ENCODE data around the gene YJEFN3. TPM values are rescaled to one million over a fixed set of nuclear protein-coding genes. Genes with fewer than 3 reads are reported as not detected.

Gene YJEFN3
- polyA plus RNA-seq, 3 donors = 3.7 to 4.9 (median 4.5) TPM

DNA sequence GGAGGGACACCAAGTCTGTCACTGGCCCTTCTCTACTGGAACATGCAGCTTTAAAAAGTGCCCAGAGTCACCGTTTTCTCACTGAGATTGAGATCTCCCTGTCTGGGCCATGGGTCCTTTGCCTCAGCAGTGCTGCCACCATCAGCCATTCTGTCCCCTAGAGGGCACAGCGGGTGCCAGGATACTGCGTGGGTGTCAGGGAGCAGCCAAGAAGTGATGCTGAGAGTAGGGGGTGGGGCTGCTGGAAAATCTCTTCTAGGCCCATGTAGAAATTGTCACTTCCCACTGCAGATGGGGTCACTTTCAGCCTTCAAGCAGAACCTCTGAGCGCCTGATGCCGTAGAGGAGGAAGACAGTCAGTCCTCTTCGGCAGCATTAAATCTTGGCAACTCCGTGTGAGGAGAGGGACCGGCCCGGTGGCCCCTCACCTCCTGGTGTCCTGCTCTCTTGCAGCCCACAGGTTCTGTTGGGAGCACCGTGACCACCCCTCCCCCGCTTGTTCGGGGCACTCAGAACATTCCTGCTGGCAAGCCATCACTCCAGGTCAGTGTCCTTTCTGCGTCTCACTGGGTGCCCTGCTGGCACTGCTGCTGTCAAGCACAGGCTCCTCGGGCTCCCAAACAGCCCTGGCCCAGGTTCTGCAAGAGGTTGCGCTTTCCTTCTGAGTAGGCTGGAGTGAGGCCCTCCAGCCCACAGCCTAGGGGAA is 34.7 kb upstream of the YJEFN3 start:
- 82 to 88% (median 88%) methylated on average over 15 of the region's 15 CpGs for WGBS, 3 donors
- H3K27ac ChIP-seq (ENCODE audit: low read depth, low read length) = no peak overlapping the region

GRCh38 chr19:19495614-19496603 is 32.8 kb upstream of the YJEFN3 start:
- no peak overlapping the region for H3K27ac ChIP-seq (ENCODE audit: low read depth, low read length)
- WGBS, 3 donors = 92 to 94% (median 94%) methylated on average over 30 of the region's 30 CpGs

- 91 to 94% (median 93%) methylated on average over 33 of the region's 33 CpGs for WGBS, 3 donors
- no peak overlapping the region for H3K27ac ChIP-seq (ENCODE audit: low read depth, low read length)
Observed at GRCh38 chr19:19498255-19498991, 30.3 kb upstream of the YJEFN3 start.

GRCh38 chr19:19499272-19499995 is 29.3 kb upstream of the YJEFN3 start:
- H3K27ac ChIP-seq (ENCODE audit: low read depth, low read length) = no peak overlapping the region
- WGBS, 3 donors = 87 to 90% (median 87%) methylated on average over 14 to 18 of the region's 18 CpGs

GRCh38 chr19:19500975-19501644 is 27.6 kb upstream of the YJEFN3 start:
- no peak overlapping the region for H3K27ac ChIP-seq (ENCODE audit: low read depth, low read length)
- 89 to 92% (median 91%) methylated on average over 30 to 34 of the region's 34 CpGs for WGBS, 3 donors

GRCh38 chr19:19501798-19502197 is 26.9 kb upstream of the YJEFN3 start:
- 92 to 95% (median 94%) methylated on average over 26 of the region's 26 CpGs for WGBS, 3 donors
- H3K27ac ChIP-seq (ENCODE audit: low read depth, low read length) = no peak overlapping the region

GRCh38 chr19:19502281-19502680 is 26.4 kb upstream of the YJEFN3 start:
- 93 to 98% (median 96%) methylated on average over 18 to 19 of the region's 19 CpGs for WGBS, 3 donors
- no peak overlapping the region for H3K27ac ChIP-seq (ENCODE audit: low read depth, low read length)

GRCh38 chr19:19502808-19503602 is 25.7 kb upstream of the YJEFN3 start:
- WGBS, 3 donors = 89 to 91% (median 90%) methylated on average over 18 of the region's 18 CpGs
- H3K27ac ChIP-seq (ENCODE audit: low read depth, low read length) = no peak overlapping the region

DNA sequence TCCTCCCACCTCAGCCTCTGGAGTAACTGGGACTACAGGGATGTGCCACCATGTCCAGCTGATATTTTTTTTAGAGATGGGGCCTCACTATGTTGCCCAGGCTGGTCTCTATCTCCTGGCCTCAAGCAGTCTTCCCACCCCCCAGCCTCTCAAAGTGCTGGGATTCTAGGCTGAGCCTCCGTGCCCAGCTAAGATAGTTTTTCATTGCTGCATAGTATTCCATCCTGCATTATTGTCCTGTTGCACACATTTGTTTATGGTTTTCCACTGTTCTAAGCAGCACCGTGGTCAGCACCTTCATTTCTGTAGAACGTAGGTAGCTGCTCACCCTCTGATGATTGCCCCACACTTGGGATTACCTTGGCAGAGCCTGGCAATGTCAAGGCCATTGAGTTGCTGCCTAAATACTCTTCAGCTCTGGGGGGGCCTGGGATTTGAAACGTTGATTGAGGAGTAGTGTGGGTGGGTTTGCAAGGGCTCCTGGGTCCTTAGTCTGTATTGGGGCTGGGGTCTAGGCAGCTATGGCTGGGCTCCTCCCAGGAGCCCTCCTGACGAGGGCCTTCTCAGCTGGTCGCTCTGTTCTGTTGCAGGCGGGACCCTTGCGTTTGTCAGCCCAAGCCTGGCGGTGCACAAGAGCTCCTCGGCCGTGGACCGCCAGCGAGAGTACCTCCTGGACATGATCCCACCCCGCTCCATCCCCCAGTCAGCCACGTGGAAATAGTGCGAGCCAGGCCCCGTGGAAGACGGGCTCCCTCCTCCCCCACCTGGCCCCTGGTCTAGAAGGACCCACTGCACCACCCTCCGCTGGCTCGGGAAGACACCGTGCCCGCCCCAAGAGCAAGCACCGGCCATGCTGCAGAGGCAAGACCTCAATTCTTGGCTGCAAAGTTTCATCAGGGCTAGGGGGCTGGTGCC is 23.7 kb upstream of the YJEFN3 start:
- WGBS, 3 donors = 90 to 92% (median 91%) methylated on average over 23 of the region's 23 CpGs
- no peak overlapping the region for H3K27ac ChIP-seq (ENCODE audit: low read depth, low read length)

DNA sequence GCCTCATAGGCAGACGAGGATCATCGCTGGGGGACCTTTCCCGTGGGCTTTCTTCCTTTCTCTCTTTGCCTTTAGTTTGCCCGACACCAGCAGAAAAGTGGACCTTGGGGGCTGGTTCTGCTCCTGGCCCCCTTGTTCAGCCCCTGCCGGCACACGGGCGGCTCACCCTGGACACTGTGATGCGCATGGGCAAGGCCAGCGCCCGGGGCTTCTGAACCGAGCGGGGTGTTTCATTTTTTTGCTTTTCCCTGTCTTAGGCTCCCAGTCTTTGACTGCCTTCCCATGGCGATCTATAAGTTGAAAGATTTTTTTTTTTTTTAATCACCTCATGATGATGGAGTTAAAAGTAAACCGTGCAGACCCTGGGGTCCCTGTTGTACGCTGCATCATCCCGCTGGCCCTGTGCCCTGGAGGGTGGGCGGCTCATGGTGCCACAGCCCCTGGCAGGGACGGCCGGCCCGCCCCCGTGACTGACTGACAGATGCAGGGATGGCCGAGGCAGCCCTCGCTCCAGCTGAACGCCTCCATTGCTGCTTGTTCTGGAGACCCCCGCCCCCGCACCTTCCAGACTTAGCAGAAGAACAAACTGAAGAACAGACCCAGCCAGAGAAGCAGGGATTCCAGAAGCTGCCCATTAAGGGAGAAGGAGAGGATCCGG is 22.9 kb upstream of the YJEFN3 start:
- 89 to 91% (median 90%) methylated on average over 27 of the region's 27 CpGs for WGBS, 3 donors
- H3K27ac ChIP-seq (ENCODE audit: low read depth, low read length) = no peak overlapping the region

DNA sequence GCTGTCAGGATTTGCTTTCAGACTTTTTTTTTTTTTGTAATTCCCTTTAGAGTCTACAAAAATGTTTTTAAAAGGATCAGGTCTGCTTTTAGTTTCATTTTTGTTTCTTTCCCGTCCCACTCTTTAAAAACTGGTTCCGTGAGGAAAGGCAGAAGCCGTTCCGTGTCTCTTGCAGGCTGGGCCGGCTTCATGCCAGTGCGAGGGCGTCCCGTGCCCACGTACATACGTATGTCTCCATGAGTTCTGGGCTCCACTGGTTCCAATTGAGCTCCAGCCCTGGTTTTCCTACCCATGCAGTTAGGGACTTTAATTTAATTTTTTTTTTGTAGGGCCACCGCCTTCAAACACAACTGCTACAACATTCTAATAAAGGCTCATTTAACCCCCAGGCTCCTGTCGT is 22.1 kb upstream of the YJEFN3 start:
- H3K27ac ChIP-seq (ENCODE audit: low read depth, low read length) = no peak overlapping the region
- WGBS, 3 donors = 68 to 93% (median 85%) methylated on average over 12 of the region's 12 CpGs

GRCh38 chr19:19507354-19507753 is 21.4 kb upstream of the YJEFN3 start:
- WGBS, 3 donors = 82 to 89% (median 85%) methylated on average over 8 of the region's 8 CpGs

GRCh38 chr19:19508217-19508616 is 20.5 kb upstream of the YJEFN3 start:
- 82% methylated on average over 11 of the region's 11 CpGs for WGBS, 3 donors
- H3K27ac ChIP-seq (ENCODE audit: low read depth, low read length) = no peak overlapping the region

More at GRCh38 chr19:19507354-19507753, 21.4 kb upstream of the YJEFN3 start:
- H3K27ac ChIP-seq (ENCODE audit: low read depth, low read length) = no peak overlapping the region

GRCh38 chr19:19510432-19510831 is 18.3 kb upstream of the YJEFN3 start:
- no peak overlapping the region for H3K27ac ChIP-seq (ENCODE audit: low read depth, low read length)

DNA sequence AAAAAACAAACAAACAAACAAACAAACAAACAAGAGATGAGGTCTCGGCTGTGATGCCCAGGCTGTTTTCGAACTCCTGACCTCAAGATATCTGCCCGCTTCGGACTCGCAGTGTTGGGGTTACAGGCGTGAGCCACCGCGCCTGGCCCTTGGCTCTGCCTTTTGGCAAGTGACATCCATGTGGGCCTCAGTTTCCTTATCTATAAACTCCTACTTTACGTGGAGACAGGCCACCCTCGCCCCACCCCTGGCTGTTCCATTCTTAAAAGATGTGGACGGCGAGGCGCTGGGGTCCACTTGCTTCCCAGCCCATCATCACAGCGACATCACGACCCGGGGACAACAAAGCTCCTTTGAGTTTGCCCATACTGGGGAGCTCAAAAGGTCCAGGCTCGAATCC is 15.0 kb upstream of the YJEFN3 start:
- WGBS, 3 donors = 79 to 87% (median 84%) methylated on average over 17 of the region's 17 CpGs
- no peak overlapping the region for H3K27ac ChIP-seq (ENCODE audit: low read depth, low read length)

More at GRCh38 chr19:19510432-19510831, 18.3 kb upstream of the YJEFN3 start:
- 39 to 50% (median 46%) methylated on average over 6 of the region's 6 CpGs for WGBS, 3 donors
